Thyroid gland (tissue), 4 donors: Measurements from ENCODE around the gene PCP2.

ENCODE experiments used
- CTCF ChIP-seq, 6 experiments: fragments of 200-600 bp in 3 of 6; fragments of 450-650 bp in 3 of 6; sonication (generic) in 3 of 6; IDR thresholded peaks; one replicate each; pipeline ENCODE4 v1.5.1; 2016 to 2019; ENCODE audit warnings: antibody characterized with exemption in 6 of 6, mild to moderate bottlenecking in 2 of 6, inconsistent platforms in 1 of 6, moderate library complexity in 1 of 6
- POLR2A ChIP-seq, 2 donors: fragments of 450-650 bp; IDR thresholded peaks; one replicate each; pipeline ENCODE4 v1.6.1; 2017; ENCODE audit warnings: antibody characterized with exemption in 2 of 2, mild to moderate bottlenecking in 2 of 2, moderate library complexity in 1 of 2

GRCh38 chr19:7627166-7627565 lies 6.4 kb downstream of the PCP2 start:
- no peak for TF ChIP-seq CTCF (IDR thresholded peaks at IDR 0.05)
- TF ChIP-seq POLR2A (IDR thresholded peaks at IDR 0.05): no peak
